Spleen (tissue), 11 donors: ENCODE measurements around the gene POLR1C. TPM values are rescaled to one million over a fixed set of nuclear protein-coding genes. Genes with fewer than 3 reads are reported as not detected.

Experiments
- DNase-seq: peaks from one replicate; pipeline ENCODE4 v3.0.0-alpha.2; 2020
- H3K27ac ChIP-seq, 8 donors: fragments of 200-600 bp; sonication (generic) in 7 of 8; 1 replicate in 4 of 8; 2 replicates in 4 of 8; pipeline versions ENCODE4 v1.5.0 to v1.8.0; 2016 to 2021; ENCODE audit warnings: inconsistent platforms in 4 of 8, mild to moderate bottlenecking in 4 of 8, moderate library complexity in 1 of 8
- H3K27me3 ChIP-seq, 7 donors: fragments of 200-600 bp; sonication (generic) in 6 of 7; replicated peaks in 1 of 7; 1 replicate in 4 of 7; 2 replicates in 3 of 7; pipeline versions ENCODE4 v1.5.0 to v1.8.0; 2016 to 2021; ENCODE audit warnings: inconsistent platforms in 3 of 7, mild to moderate bottlenecking in 1 of 7
- H3K36me3 ChIP-seq, 6 donors: fragments of 200-600 bp; sonication (generic) in 5 of 6; 1 replicate in 4 of 6; 2 replicates in 2 of 6; pipeline versions ENCODE4 v1.5.0 to v1.8.0; 2016 to 2021; ENCODE audit warnings: inconsistent platforms in 2 of 6
- H3K4me1 ChIP-seq, 6 donors: fragments of 200-600 bp; sonication (generic) in 5 of 6; 1 replicate in 3 of 6; 2 replicates in 3 of 6; pipeline versions ENCODE4 v1.5.0 to v1.8.0; 2016 to 2021; ENCODE audit warnings: inconsistent platforms in 3 of 6
- H3K4me3 ChIP-seq, 8 donors: fragments of 200-600 bp; sonication (generic) in 7 of 8; 1 replicate in 4 of 8; 2 replicates in 4 of 8; pipeline versions ENCODE4 v1.5.0 to v1.8.0; 2016 to 2021; ENCODE audit warnings: inconsistent platforms in 4 of 8, mild to moderate bottlenecking in 4 of 8, moderate library complexity in 2 of 8
- H3K9me3 ChIP-seq, 8 donors: fragments of 200-600 bp; sonication (generic) in 7 of 8; 1 replicate in 4 of 8; 2 replicates in 4 of 8; pipeline versions ENCODE4 v1.5.0 to v1.8.0; 2016 to 2021; ENCODE audit warnings: inconsistent platforms in 4 of 8
- POLR2A ChIP-seq, 3 donors: fragments of 450-650 bp; IDR thresholded peaks; one replicate each; pipeline ENCODE4 v1.5.1; 2017; ENCODE audit warnings: antibody characterized with exemption in 3 of 3, mild to moderate bottlenecking in 1 of 3
- POLR2AphosphoS5 ChIP-seq, 3 donors: sonication (generic); formaldehyde crosslinking; IDR thresholded peaks; one replicate each; pipeline ENCODE4 v1.5.1; 2017; ENCODE audit warnings: antibody characterized with exemption in 3 of 3
- WGBS, 5 donors: extraction: QIAGEN DNeasy Blood & Tissue Kit in 3 of 5; methylation state at CpG; one replicate each; pipeline versions ENCODE4 v1.1.5 to v1.1.7; 2013 to 2018; 5-methylcytosine and 5-hydroxymethylcytosine counted together
- intact Hi-C: fragments of 100-400 bp; cut with DNase I; formaldehyde crosslinking; loops from one replicate; pipeline ENCODE4 v1.15.0; 2023; ENCODE audit warnings: low total_unique reads
- polyA plus RNA-seq, 3 donors: library from polyadenylated mRNA; stranded (reverse); fragments of 200-250 nt; gene quantifications; one replicate each; pipeline ENCODE4 v1.2.1, GENCODE V29; 2013
- total RNA-seq, 7 donors: library from RNA; depleted of rRNA in 3 of 7; stranded (reverse); fragments of >200 nt in 3 of 7; fragmentation: NEBNext Ultra II Directional in 4 of 7; extraction: Animal tissue kit (Norgen Biotek cat#: 25700) in 4 of 7; gene quantifications; one replicate each; pipeline versions ENCODE4 v1.1.0 to v1.2.1, GENCODE V29; 2016 to 2021
- TF ChIP-seq, protein P1 (sequence below), 11 experiments: fragments of 200-600 bp in 7 of 11; fragments of 450-650 bp in 4 of 11; sonication (generic) in 4 of 11; IDR thresholded peaks in 8 of 11; conservative IDR thresholded peaks in 3 of 11; 1 replicate in 7 of 11; 2 replicates in 4 of 11; pipeline versions ENCODE4 v1.4.0 to v1.8.0; 2016 to 2021; ENCODE audit warnings: antibody characterized with exemption in 11 of 11, inconsistent platforms in 4 of 11, mild to moderate bottlenecking in 1 of 11
- donor health status: healthy with polysubstance abuse.
- donor health status: DM: no; HTN: no; CAD: no; lungs with moderate emphysema.
- donor health status: DM: no; HTN: no; CAD: no.
- donor health status: Bipolar disorder and iron deficiency.
- donor health status: healthy.
- donor health status: DM: no; HTN: no; CAD: no.
- donor health status: DM: yes; HTN: yes; CAD: no.

The POLR1C gene
- total and polyA plus RNA-seq, 10 donors: 24.1 to 32.6 (median 28.2) TPM

DNA sequence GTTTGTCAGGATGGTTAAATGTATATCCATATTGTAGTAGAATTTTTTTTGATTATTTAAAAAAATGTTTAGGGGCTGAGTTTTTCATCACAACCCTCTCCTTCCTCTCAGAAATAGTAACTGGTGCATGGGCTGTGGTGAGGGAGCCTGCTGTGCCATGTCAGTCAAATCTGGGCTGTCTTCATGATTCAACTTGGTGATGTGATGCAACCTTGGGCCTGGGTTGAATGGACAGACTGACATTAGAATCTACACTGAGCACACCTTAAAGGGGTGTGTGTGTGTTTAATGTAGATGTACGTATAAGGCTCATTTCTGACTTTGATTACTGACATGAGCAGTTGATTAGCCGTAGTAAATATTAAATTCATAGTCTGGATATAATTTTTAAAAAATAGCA lies 35.8 kb upstream of the POLR1C start:
- Histone ChIP-seq H3K36me3 (peaks cover 0 to 14% (median 0%) of the 10 kb centered on the region in 6 donors), H3K4me3 (no peak overlapping the region), H3K27me3 (no peaks in the 10 kb centered on the region), H3K4me1 (peaks cover 16 to 65% (median 40%) of the 10 kb centered on the region in 6 donors), H3K27ac (no peak overlapping the region), H3K9me3 (no peaks in the 10 kb centered on the region)
- 91 to 96% (median 93%) methylated on average over 2 of the region's 2 CpGs for WGBS, 5 donors
- no peak for DNase-seq
- no peak for TF ChIP-seq POLR2AphosphoS5 (IDR thresholded peaks at IDR 0.05)
- TF ChIP-seq POLR2A (IDR thresholded peaks at IDR 0.05): no peak
- TF ChIP-seq, protein P1, sequence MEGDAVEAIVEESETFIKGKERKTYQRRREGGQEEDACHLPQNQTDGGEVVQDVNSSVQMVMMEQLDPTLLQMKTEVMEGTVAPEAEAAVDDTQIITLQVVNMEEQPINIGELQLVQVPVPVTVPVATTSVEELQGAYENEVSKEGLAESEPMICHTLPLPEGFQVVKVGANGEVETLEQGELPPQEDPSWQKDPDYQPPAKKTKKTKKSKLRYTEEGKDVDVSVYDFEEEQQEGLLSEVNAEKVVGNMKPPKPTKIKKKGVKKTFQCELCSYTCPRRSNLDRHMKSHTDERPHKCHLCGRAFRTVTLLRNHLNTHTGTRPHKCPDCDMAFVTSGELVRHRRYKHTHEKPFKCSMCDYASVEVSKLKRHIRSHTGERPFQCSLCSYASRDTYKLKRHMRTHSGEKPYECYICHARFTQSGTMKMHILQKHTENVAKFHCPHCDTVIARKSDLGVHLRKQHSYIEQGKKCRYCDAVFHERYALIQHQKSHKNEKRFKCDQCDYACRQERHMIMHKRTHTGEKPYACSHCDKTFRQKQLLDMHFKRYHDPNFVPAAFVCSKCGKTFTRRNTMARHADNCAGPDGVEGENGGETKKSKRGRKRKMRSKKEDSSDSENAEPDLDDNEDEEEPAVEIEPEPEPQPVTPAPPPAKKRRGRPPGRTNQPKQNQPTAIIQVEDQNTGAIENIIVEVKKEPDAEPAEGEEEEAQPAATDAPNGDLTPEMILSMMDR (IDR thresholded peaks at IDR 0.05 in 8 of 11, conservative IDR thresholded peaks at IDR 0.05 in 3 of 11): no peak
- intact Hi-C loops: no loop called here

DNA sequence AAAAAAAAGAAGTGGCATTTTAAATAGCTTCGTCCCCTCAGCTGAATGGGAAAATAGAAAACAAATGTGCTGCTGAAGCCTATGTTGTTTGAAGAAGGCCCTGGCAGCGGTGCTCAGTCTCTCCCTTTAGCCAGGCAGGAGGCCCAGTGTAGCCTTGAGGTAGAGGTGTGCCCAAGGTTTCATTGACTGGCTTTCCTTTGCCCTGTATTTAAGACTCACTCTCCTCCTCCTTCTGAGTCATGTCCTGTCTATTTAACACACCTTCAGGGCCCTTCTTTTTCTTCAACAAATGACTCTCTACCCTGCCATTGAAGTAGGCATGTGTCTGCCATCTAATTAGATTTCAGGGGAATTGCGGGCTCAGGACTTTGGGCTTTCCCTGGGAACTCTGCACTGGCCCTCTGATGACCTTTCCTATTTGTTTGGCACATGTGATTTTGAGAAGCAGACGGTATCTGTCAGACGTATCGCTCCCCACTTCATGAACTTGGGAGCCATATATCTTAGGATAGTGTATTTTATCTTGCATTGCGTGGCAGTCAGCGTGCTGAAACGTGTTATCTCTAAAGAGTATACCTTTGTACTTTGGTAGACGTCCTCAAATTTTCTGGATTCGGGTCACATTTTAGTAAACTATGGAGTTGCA lies 35.2 kb upstream of the POLR1C start:
- Histone ChIP-seq H3K4me1 (peaks cover 16 to 63% (median 38%) of the 10 kb centered on the region in 6 donors), H3K4me3 (no peak overlapping the region), H3K27ac (no peak overlapping the region), H3K27me3 (no peaks in the 10 kb centered on the region), H3K36me3 (peaks cover 0 to 20% (median 0%) of the 10 kb centered on the region in 6 donors), H3K9me3 (no peaks in the 10 kb centered on the region)
- TF ChIP-seq POLR2AphosphoS5 (IDR thresholded peaks at IDR 0.05) (no peak), POLR2A (IDR thresholded peaks at IDR 0.05) (no peak)
- TF ChIP-seq, protein P1 (IDR thresholded peaks at IDR 0.05 in 8 of 11, conservative IDR thresholded peaks at IDR 0.05 in 3 of 11): no peak
- WGBS, 5 donors: 91 to 93% (median 92%) methylated on average over 11 of the region's 11 CpGs
- intact Hi-C loops: no loop called here
- no peak for DNase-seq

DNA sequence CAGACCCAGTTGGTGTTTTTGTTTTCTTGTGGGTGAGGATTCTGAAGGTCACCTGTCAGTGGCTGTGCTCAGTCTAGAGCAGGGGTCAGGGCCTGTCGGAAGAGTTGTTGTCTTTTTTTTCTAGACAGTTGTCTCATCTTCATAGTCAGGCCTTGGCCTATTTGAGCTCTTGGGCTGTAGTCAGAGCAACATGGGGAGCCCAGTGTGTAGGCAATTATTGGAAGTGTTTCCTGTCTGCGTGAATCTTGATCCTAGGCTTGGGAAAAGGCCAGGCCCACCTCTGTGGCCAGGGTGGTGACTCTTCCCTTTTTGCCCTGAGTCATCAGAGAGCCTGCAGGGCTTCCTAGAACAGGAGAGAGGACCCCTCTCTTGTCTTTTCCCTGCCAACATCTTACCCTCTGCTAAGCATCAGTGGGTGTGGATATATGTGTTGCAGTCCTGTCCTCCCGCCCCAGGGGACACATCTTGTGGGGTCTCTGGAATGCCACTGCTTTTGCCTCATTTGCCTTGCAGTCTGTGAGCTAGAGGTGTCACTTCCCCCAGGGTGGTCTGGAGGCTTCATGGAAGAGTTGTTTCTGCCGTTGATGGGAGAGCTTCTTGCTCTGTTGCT lies 28.1 kb upstream of the POLR1C start:
- peaks cover 0 to 13% (median 0%) of the 10 kb centered on the region in 6 donors for H3K4me1 ChIP-seq
- no peaks in the 10 kb centered on the region for H3K9me3 ChIP-seq
- no peak overlapping the region for H3K4me3 ChIP-seq
- no peaks in the 10 kb centered on the region for H3K27me3 ChIP-seq
- H3K27ac ChIP-seq: no peak overlapping the region
- WGBS, 5 donors: 61 to 84% (median 75%) methylated on average over 4 of the region's 4 CpGs
- H3K36me3 ChIP-seq: peaks cover 0 to 50% (median 0%) of the 10 kb centered on the region in 6 donors
- no peak for DNase-seq
- TF ChIP-seq POLR2A (IDR thresholded peaks at IDR 0.05): no peak
- TF ChIP-seq POLR2AphosphoS5 (IDR thresholded peaks at IDR 0.05): no peak
- TF ChIP-seq, protein P1 (IDR thresholded peaks at IDR 0.05 in 8 of 11, conservative IDR thresholded peaks at IDR 0.05 in 3 of 11): no peak
- intact Hi-C loops: no loop called here

DNA sequence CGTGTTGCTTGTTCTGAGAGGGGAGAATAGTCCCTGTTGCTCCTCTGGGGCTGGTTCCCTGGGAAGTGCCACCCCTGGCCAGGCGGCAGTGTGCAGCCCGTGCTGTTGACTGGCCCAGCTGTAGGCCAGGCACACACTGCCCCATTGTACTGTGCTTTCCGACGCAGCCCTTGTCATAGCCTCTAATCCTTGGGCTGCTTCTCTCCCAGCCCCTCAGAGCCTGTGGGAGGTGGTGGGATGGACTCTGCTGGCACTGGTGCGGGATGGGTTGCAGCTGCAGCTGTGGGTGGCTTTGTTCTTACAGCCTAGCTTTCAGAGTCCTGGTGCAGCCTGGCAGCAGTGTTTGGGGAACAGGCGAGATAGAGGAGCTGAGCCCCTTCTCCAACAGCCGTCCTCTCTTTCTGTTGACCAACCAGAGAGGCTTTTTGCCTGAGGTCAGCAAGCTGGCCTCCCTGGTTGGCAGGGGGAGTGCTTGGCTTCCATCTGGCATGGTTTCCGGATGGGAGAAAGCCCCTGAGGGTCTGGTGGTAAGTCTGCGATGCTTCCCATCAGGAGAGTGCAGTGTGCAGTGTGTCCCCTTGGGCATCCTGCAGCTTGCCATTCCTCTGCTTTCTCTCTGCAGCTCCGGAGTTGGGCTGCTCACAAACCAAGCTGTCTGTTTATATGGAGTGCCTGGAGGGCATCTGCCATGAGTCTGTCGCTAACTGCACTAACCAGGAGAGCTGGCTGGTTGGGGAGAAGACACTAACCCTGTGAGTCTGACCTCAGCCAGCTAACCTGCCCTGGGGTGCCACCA lies 27.4 kb upstream of the POLR1C start:
- Histone ChIP-seq H3K4me3 (no peak overlapping the region), H3K27ac (no peak overlapping the region), H3K27me3 (no peaks in the 10 kb centered on the region), H3K9me3 (no peaks in the 10 kb centered on the region), H3K36me3 (peaks cover 0 to 55% (median 0%) of the 10 kb centered on the region in 6 donors), H3K4me1 (peaks cover 0 to 13% (median 0%) of the 10 kb centered on the region in 6 donors)
- TF ChIP-seq POLR2A (IDR thresholded peaks at IDR 0.05) (no peak), POLR2AphosphoS5 (IDR thresholded peaks at IDR 0.05) (no peak)
- TF ChIP-seq, protein P1 (IDR thresholded peaks at IDR 0.05 in 8 of 11, conservative IDR thresholded peaks at IDR 0.05 in 3 of 11): no peak
- DNase-seq: no peak
- WGBS, 5 donors: 72 to 94% (median 92%) methylated on average over 10 to 12 of the region's 12 CpGs
- intact Hi-C loops: no loop called here
